ENCODE results near the gene LTV1. TPM values are rescaled to one million over a fixed set of nuclear protein-coding genes. Genes with fewer than 3 reads are reported as not detected.

Gene LTV1, protein sequence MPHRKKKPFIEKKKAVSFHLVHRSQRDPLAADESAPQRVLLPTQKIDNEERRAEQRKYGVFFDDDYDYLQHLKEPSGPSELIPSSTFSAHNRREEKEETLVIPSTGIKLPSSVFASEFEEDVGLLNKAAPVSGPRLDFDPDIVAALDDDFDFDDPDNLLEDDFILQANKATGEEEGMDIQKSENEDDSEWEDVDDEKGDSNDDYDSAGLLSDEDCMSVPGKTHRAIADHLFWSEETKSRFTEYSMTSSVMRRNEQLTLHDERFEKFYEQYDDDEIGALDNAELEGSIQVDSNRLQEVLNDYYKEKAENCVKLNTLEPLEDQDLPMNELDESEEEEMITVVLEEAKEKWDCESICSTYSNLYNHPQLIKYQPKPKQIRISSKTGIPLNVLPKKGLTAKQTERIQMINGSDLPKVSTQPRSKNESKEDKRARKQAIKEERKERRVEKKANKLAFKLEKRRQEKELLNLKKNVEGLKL
- 31.7 to 41.4 TPM (median 33.2 TPM) in 5 replicates for total RNA-seq (2022; extraction: Qiagen RNA extraction)

DNA sequence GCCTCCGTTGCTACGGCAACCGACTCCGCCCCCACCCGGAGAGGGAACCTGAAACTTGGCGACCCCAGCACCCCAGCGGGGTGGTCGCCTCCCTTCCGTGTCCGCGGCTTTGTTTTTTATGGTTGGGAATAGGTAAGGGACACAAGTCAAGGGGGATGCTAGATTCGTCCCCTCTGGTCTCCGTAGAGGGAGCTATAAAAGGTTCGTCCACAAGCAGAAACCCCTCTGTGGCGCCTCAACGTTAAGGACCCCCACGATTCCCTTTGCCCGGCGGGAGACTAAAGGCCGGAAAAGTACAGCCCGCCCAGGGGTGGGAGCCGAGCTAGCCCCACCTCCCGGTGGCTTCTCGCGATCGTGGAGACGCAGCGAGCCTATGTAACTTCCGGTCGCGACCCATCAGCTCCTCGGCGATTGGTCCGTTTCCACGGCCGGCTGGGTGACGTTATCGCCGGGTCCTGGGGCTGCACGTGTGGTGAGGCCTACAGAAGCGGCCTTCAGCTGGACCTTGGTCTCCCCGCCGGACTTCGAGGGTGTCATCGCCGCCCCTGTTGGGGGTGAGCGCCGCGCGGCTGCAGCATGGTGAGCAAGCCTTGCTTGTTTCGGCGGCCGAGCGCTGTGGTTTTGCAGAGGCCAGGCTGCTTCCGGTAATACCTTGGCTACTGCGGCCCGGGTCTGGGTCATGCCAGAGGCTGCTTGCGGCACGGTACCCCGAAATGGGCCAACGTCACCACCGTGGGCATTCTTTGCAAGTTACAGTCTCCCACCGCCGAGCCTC is at the start of gene LTV1:
Gene LTV1 (plus strand): TSS at position 437 of the 775 bp plus-strand sequence. CDS start 140 bp downstream, at position 577.

DNA sequence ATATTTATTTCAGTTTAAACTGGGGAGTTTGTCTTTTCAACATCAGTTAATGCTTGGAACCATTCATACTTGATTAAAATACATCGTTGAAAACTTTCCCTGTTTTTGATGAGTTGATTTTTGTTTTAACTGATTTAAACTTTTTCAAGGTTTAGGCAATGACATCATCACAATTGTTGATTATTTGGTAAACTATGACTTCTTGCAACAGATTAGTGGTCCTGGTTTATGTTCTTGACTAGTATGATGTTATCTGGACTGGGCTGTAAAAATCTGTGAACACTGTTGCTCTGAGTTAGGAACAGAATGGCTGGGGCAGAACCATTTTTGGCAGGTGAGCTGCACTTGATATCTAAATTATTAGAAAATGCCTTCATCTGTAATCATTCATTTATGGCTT is 21.1 kb downstream of the LTV1 start, which contains the start of gene ZC2HC1B:
Gene ZC2HC1B (plus strand): TSS at position 241 of the 400 bp plus-strand sequence. CDS start 66 bp downstream, at position 307.

Other genes with a start within 250 kb of the LTV1 start
- 3.3 to 5.0 TPM (median 3.7 TPM) in 5 replicates for gene PHACTR2, start 165.4 kb upstream of the LTV1 start, total RNA-seq (2022; extraction: Qiagen RNA extraction)
- gene ZC2HC1B, start 21.1 kb downstream of the LTV1 start, total RNA-seq (2022; extraction: Qiagen RNA extraction) = not detected in 5 replicates
- 7.3 to 8.7 TPM (median 8.3 TPM) in 5 replicates for gene PLAGL1, start 164.9 kb downstream of the LTV1 start, total RNA-seq (2022; extraction: Qiagen RNA extraction)